Measurements from ENCODE around the gene COG3.

DNA sequence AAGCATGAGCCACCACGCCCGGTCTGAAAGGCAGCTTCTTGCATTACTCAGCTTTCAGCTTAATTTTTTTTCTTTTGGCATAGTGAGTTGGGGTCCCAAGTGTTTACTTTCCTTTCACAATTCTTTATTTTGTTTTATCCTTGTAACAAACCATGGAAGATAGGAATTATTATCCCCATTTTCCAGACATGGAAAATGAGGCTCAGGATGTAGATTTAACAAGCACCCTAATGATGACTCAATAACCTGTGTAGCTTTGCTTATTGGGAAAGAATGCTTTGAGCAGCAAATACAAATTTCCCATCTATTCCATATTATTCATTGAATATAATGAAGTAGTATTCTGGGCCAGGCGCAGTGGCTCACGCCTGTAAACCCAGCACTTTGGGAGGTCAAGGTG, 13.5 kb upstream of the COG3 start:
- TF ChIP-seq EZH2 (IDR thresholded peaks at IDR 0.05; ENCODE audit: borderline replicate concordance) (no peak), CTCF (IDR thresholded peaks at IDR 0.05; ENCODE audit: poor library complexity) (no peak)

Data from hepatocyte (in vitro differentiated cells).